Gastroesophageal sphincter (tissue), 3 donors: ENCODE results near the gene VWA3B.

Experiments
- CTCF ChIP-seq, 4 experiments: fragments of 200-600 bp in 2 of 4; fragments of 450-650 bp in 2 of 4; sonication (generic) in 1 of 4; IDR thresholded peaks; one replicate each; pipeline ENCODE4 v1.5.1; 2017 to 2019; ENCODE audit warnings: antibody characterized with exemption in 4 of 4, mild to moderate bottlenecking in 2 of 4, moderate library complexity in 2 of 4
- EP300 ChIP-seq: sonication (generic); formaldehyde crosslinking; IDR thresholded peaks from one replicate; pipeline ENCODE4 v1.6.1; 2017; ENCODE audit warnings: antibody characterized with exemption, mild to moderate bottlenecking
- POLR2A ChIP-seq, 2 donors: fragments of 450-650 bp; IDR thresholded peaks; one replicate each; pipeline ENCODE4 v1.6.1; 2017; ENCODE audit warnings: antibody characterized with exemption in 2 of 2, mild to moderate bottlenecking in 2 of 2, moderate library complexity in 1 of 2

DNA sequence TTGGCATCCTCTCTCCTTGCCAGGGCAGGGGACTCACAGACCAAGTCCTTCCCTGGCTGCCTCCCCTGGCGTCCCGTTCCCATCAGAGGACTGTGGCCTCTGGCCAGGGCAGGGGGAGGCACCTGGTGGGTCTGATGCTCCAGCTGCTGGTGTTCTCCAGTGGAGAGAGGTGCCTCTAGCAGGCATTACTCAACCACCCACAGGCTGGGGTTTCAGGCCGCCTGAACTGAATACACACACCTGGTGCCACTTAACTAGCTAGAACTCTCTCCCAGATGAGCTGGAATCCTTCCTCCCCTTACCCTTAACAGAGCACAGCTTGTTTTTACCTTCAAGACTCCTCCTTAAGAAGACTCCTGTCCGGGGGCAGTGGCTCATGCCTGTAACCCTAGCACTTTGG, 221.6 kb downstream of the VWA3B start:
- TF ChIP-seq POLR2A (IDR thresholded peaks at IDR 0.05): no peak
- no peak for TF ChIP-seq EP300
- TF ChIP-seq CTCF (IDR thresholded peaks at IDR 0.05): no peak
